SKM-1 treated with dmso at 0.1 percent for 144 hours (cell line): ENCODE data around the gene SSPN.

Source experiments
- DNase-seq: peaks from one replicate; lab custom pipeline; 2025; ENCODE audit not compliant: unreplicated experiment; lab: John Stamatoyannopoulos, UW

Gene SSPN

GRCh38 chr12:26195250-26195640 is at the start of gene SSPN:
Gene SSPN, plus strand, starts transcription at chr12:26195573. Its CDS starts 100 bp downstream, at chr12:26195673.
- no peak for DNase-seq

GRCh38 chr12:26148291-26148690 is 47.1 kb upstream of the SSPN start:
- no peak for DNase-seq

- DNase-seq: no peak
Measured at GRCh38 chr12:26149968-26150500, 45.3 kb upstream of the SSPN start.

GRCh38 chr12:26150736-26151450 is 44.5 kb upstream of the SSPN start:
- DNase-seq: no peak

GRCh38 chr12:26152507-26153102 is 42.8 kb upstream of the SSPN start:
- no peak for DNase-seq

GRCh38 chr12:26153421-26154154 is 41.8 kb upstream of the SSPN start:
- DNase-seq: no peak

GRCh38 chr12:26156201-26156871 is 39.0 kb upstream of the SSPN start:
- DNase-seq: no peak

- DNase-seq: no peak
Measured at GRCh38 chr12:26157001-26157400, 38.4 kb upstream of the SSPN start.

GRCh38 chr12:26158078-26158764 is 37.2 kb upstream of the SSPN start:
- no peak for DNase-seq

GRCh38 chr12:26162174-26162573 is 33.2 kb upstream of the SSPN start:
- DNase-seq: no peak

GRCh38 chr12:26162905-26163304 is 32.5 kb upstream of the SSPN start:
- no peak for DNase-seq

- DNase-seq: no peak
Measured at GRCh38 chr12:26164118-26164517, 31.3 kb upstream of the SSPN start.

GRCh38 chr12:26172013-26172412 is 23.4 kb upstream of the SSPN start:
- no peak for DNase-seq

- DNase-seq: no peak
Measured at GRCh38 chr12:26172539-26172938, 22.8 kb upstream of the SSPN start.

GRCh38 chr12:26172946-26173552 is 22.3 kb upstream of the SSPN start:
- DNase-seq: no peak

- DNase-seq: no peak
Measured at GRCh38 chr12:26176725-26177124, 18.6 kb upstream of the SSPN start.

GRCh38 chr12:26177283-26177682 is 18.1 kb upstream of the SSPN start:
- DNase-seq: no peak

GRCh38 chr12:26179826-26180225 is 15.5 kb upstream of the SSPN start:
- no peak for DNase-seq

GRCh38 chr12:26182377-26182776 is 13.0 kb upstream of the SSPN start:
- DNase-seq: no peak

- no peak for DNase-seq
Measured at GRCh38 chr12:26185532-26186320, 9.6 kb upstream of the SSPN start.
